ENCODE data around the gene PATZ1. TPM values are rescaled to one million over a fixed set of nuclear protein-coding genes. Genes with fewer than 3 reads are reported as not detected.

Gene PATZ1
- total and polyA plus RNA-seq, 2 of the 4 experiments (the other 2 are of a cell fraction) = 6.5 to 10.5 TPM

DNA sequence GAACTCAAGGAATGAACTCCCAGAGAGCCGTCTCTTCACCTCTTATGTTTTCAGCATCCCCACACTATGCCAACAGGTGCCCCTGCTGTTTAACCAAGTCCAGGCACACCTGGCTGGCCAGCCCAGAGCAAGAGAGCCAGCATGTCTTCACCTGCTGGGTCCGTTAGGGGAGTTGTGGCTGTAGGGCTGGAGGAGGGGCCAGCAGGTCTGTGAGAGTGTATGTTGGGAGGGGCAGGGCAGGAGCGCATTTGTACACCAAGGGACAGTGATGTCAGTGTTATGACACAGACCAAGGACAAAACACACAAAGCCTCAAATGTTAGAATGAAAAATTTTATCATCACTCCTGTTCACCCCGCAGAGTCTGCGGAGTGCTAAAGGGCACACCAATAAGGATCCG is 5.8 kb downstream of the PATZ1 start:
- no peak overlapping the region for H3K23ac ChIP-seq (ENCODE audit: low read depth, low read length)
- ChIA-PET POLR2A (ENCODE audit: unreplicated experiment) (no interaction called here), CTCF (no interaction called here)
- no peak overlapping the region for H3K18ac ChIP-seq (ENCODE audit: low read depth, low read length)
- no peaks in the 10 kb centered on the region for H3K9me3 ChIP-seq (ENCODE audit: control insufficient read depth, insufficient read depth, low read length)
- no peak overlapping the region for H4K5ac ChIP-seq (ENCODE audit: low read depth, low read length)
- peaks cover 34% of the 10 kb centered on the region for H3K9me1 ChIP-seq (ENCODE audit: insufficient read depth, low read length)
- H3K4me2 ChIP-seq (ENCODE audit: low read depth, low read length) = no peak overlapping the region
- H2AK5ac ChIP-seq (ENCODE audit: low read depth, low read length) = no peak overlapping the region
- H2BK120ac ChIP-seq (ENCODE audit: low read depth, low read length) = no peak overlapping the region
- no peak for ATAC-seq (ENCODE audit: low read depth)
- no peak overlapping the region for H3K56ac ChIP-seq (ENCODE audit: extremely low read depth, insufficient read depth, low read length)
- H4K8ac ChIP-seq (ENCODE audit: low read depth in 2 of 2, low read length in 2 of 2) = no peak overlapping the region
- H2AFZ ChIP-seq (replicated peaks; ENCODE audit: low read length, poor library complexity) = no peak overlapping the region
- H2BK15ac ChIP-seq (ENCODE audit: low read depth, low read length) = no peak overlapping the region
- no peak overlapping the region for H3K4ac ChIP-seq (ENCODE audit: low read depth, low read length)
- intact Hi-C loops (cut with micrococcal nuclease) = no loop called here
- dilution Hi-C loops (cut with HindIII; ENCODE audit: low sequenced_read_pairs, unreplicated experiment) = no loop called here
- WGBS, 2 experiments (ENCODE audit: extremely low coverage in 2 of 2, insufficient read length in 1 of 2) = no CpG with 5 or more reads among the region's 6 CpGs
- H3K4me1 ChIP-seq (ENCODE audit: control insufficient read depth, insufficient read depth, low read length) = peaks cover 33% of the 10 kb centered on the region
- no TSS peak for BruUV-seq (replicated peaks)
- in situ Hi-C loops (cut with MboI; ENCODE audit: low sequenced_read_pairs) = loop anchor here (10.0 kb wide), 1 partner anchor 56 kb away; no protein-coding TSS in a partner anchor
- no peak overlapping the region for H3K27ac ChIP-seq (ENCODE audit: insufficient read depth, low read length)
- peaks cover 29 to 93% of the 10 kb centered on the region in 2 experiments for H3K79me1 ChIP-seq (ENCODE audit: low read depth in 1 of 2, low read length in 2 of 2)
- H4K20me1 ChIP-seq (ENCODE audit: insufficient read depth, low read length) = peaks cover 65% of the 10 kb centered on the region
- H2AK9ac ChIP-seq (replicated peaks; ENCODE audit: low read depth, low read length, poor library complexity) = no peak overlapping the region
- H3K14ac ChIP-seq (replicated peaks; ENCODE audit: low read depth, low read length) = no peak overlapping the region
- no peaks in the 10 kb centered on the region for H3K27me3 ChIP-seq (ENCODE audit: control insufficient read depth, insufficient read depth, low read length)
- H3K4me3 ChIP-seq (ENCODE audit: insufficient read depth, low read depth, low read length) = no peak overlapping the region
- no peak overlapping the region for H4K91ac ChIP-seq (ENCODE audit: insufficient read depth, low read depth, low read length)
- H3K9ac ChIP-seq (ENCODE audit: low read depth, low read length) = no peak overlapping the region
- H3K36me3 ChIP-seq (ENCODE audit: control insufficient read depth, insufficient read depth, low read length) = peaks cover 58% of the 10 kb centered on the region
- no peak for DNase-seq
- TF ChIP-seq CEBPB (IDR thresholded peaks at IDR 0.05; ENCODE audit: low read depth, low read length) (no peak), SMC3 (IDR thresholded peaks at IDR 0.05; ENCODE audit: low read depth, low read length) (no peak), MAZ (IDR thresholded peaks at IDR 0.05; ENCODE audit: borderline replicate concordance, low read depth, low read length) (no peak), MAFK (IDR thresholded peaks at IDR 0.05; ENCODE audit: low read depth, low read length) (no peak), RCOR1 (IDR thresholded peaks at IDR 0.05; ENCODE audit: insufficient replicate concordance, low read length) (no peak), FOS (IDR thresholded peaks at IDR 0.05; ENCODE audit: low read depth, low read length) (no peak), RAD21 (IDR thresholded peaks at IDR 0.05; ENCODE audit: low read length) (no peak), BHLHE40 (IDR thresholded peaks at IDR 0.05; ENCODE audit: low read depth, low read length) (no peak), MXI1 (IDR thresholded peaks at IDR 0.05; ENCODE audit: borderline replicate concordance, low read depth, low read length) (no peak), NFE2L2 (IDR thresholded peaks at IDR 0.05; ENCODE audit: low read depth, low read length) (no peak)
- H2BK5ac ChIP-seq (ENCODE audit: low read depth, low read length, poor library complexity, severe bottlenecking) = no peak overlapping the region
- H2BK20ac ChIP-seq (ENCODE audit: low read depth, low read length) = no peak overlapping the region

All from IMR-90 (cell line).